ENCODE data around the gene MAFG.

MAFG gene

DNA sequence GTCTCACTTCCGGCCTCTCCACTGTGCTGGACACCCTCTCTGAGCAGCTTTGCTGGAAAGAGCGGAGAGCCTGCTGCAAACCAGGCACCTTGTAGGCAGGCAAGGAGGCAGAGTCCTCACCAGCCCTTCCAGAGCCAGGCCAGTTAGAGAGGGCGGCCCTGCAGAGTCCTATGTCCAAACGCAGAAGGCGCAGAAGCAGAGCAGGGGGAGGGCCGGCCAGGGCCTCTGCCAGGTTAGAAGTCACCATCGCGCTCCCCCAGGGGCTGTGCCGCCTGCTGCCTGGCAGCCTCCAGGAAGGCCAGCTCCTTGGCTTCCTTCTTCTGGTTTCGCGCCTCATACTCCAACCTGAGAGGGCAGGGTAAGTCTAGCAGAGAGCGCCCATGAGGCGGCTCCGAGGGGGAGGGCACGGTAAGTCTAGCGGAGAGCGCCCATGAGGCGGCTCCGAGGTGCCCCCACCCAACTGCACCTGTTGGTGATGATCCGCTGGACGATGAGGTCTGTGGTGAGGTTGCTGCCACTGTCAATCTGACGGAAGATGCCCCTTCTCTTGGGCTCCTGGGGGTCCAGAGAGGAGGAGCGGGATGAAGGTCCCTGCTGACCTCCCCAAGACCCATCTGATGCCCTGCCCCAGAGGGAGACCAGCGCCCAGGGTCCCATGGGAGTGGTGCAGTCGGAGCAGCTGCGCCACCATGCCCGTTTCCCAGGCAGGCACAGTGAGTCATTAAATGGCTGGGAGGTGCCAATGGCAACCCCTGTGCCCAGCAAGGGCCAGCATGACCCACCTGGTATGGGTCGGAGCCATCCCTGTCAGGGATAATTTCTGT is 22.7 kb downstream of the MAFG start:
- intact Hi-C loops (cut with DNase I; ENCODE audit: low total_unique reads): no loop called here
- Histone ChIP-seq H3K36me3 (peaks cover 0 to 64% (median 31%) of the 10 kb centered on the region in 3 donors), H3K9me3 (no peaks in the 10 kb centered on the region), H3K27ac (no peak overlapping the region), H3K27me3 (no peaks in the 10 kb centered on the region), H3K4me1 (peaks cover 0 to 26% (median 15%) of the 10 kb centered on the region in 4 donors), H3K4me3 (no peak overlapping the region)
- DNase-seq: no peak
- no peak for TF ChIP-seq CTCF (IDR thresholded peaks at IDR 0.05)

DNA sequence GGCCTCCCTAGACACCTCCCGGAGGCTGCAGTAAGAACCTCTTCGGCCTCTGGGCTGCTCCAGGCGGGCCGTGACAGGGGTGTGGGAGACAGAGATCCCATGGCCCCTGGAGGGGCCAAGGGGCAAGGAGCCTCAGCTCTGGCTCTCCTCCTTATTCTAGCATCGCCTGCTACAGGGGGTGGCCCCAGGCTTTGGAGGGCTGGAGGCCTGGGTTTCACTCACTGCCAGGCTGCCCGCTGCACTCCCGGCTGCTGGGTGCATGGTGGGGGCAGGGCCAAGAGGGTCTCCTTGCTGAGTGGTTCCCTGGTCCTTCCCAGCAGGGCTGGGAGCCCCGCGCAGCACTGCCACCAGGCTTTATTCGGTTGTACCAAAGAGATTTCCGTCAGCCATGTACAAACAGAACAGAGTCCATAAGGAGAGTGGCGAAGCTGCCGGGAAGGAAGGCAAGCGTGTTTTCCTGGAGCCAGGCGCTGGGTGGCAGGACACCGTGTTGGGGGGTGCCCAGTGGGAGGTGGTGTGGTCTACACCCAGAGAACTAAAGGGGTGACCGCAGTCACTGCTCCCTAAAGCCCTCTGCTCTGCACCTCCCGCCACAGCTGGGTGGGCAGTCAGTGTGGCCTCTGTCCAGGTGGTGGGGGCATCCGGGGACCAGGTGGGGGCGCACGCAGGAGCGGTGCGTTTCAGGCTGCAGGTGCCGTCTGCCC is 23.5 kb downstream of the MAFG start:
- Histone ChIP-seq H3K36me3 (peaks cover 0 to 72% (median 37%) of the 10 kb centered on the region in 3 donors), H3K4me1 (peaks cover 0 to 22% (median 15%) of the 10 kb centered on the region in 4 donors), H3K9me3 (no peaks in the 10 kb centered on the region), H3K4me3 (no peak overlapping the region), H3K27ac (no peak overlapping the region), H3K27me3 (no peaks in the 10 kb centered on the region)
- intact Hi-C loops (cut with DNase I; ENCODE audit: low total_unique reads): no loop called here
- TF ChIP-seq CTCF (IDR thresholded peaks at IDR 0.05): no peak
- DNase-seq: no peak

DNA sequence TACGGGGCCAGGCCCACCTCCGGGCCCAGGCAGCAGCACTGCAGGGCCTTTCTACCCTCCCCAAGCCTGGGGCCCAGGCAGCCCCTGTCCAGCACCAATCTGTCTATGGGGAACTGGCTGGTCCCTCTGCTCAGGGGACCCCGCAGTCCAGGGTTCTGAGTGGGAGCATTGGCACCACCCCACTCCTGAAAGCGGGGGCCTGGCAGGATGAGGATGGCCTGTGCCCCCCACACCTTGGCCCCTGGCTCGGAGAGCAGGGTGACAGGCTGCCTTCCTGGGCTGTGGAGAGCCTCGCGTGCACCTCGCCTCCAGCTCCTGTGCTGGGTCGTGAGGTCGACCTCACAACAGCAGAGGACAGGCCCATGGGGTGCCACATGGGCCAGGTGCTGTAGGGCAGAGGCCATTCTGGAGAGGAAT is 24.1 kb downstream of the MAFG start:
- intact Hi-C loops (cut with DNase I; ENCODE audit: low total_unique reads): no loop called here
- Histone ChIP-seq H3K27me3 (no peaks in the 10 kb centered on the region), H3K9me3 (no peaks in the 10 kb centered on the region), H3K4me1 (peaks cover 0 to 22% (median 15%) of the 10 kb centered on the region in 4 donors), H3K27ac (peak overlapping the region in 1 of 2 donors; percentile 61), H3K4me3 (no peak overlapping the region), H3K36me3 (peaks cover 6 to 75% (median 37%) of the 10 kb centered on the region in 3 donors)
- peak in 1 of 2 donors; percentile 63 for DNase-seq
- TF ChIP-seq CTCF (IDR thresholded peaks at IDR 0.05): no peak

- Histone ChIP-seq H3K27ac (peak overlapping the region; percentile 33 to 61), H3K4me3 (peak overlapping the region; percentile 35 to 54), H3K9me3 (no peaks in the 10 kb centered on the region), H3K4me1 (peaks cover 0 to 22% (median 15%) of the 10 kb centered on the region in 4 donors), H3K36me3 (peaks cover 12 to 75% (median 38%) of the 10 kb centered on the region in 3 donors), H3K27me3 (no peaks in the 10 kb centered on the region)
- TF ChIP-seq CTCF (IDR thresholded peaks at IDR 0.05): no peak
- peak in 1 of 2 donors; percentile 63 for DNase-seq
- intact Hi-C loops (cut with DNase I; ENCODE audit: low total_unique reads): no loop called here
These were observed 24.7 kb downstream of the MAFG start for GRCh38 chr17:81902653-81903414.

- intact Hi-C loops (cut with DNase I; ENCODE audit: low total_unique reads): no loop called here
- H3K9me3 ChIP-seq: no peaks in the 10 kb centered on the region
- H3K36me3 ChIP-seq: peaks cover 18 to 75% (median 33%) of the 10 kb centered on the region in 3 donors
- peak within 1 kb of the TSS; percentile 33 to 61 for H3K27ac ChIP-seq
- no peak for TF ChIP-seq CTCF (IDR thresholded peaks at IDR 0.05)
- no peaks in the 10 kb centered on the region for H3K27me3 ChIP-seq
- DNase-seq: peak in 1 of 2 donors; percentile 72
- H3K4me1 ChIP-seq: peaks cover 0 to 22% (median 15%) of the 10 kb centered on the region in 4 donors
- H3K4me3 ChIP-seq: peak within 1 kb of the TSS; percentile 35 to 54
These were observed 25.4 kb downstream of the MAFG start, which contains the start of gene NPB for GRCh38 chr17:81902023-81902652. NPB (plus strand) TSS chr17:81902238; CDS start chr17:81902278, 40 bp downstream.
